PC-9 (cell line): ENCODE data around the gene IER5L.

Experiments used
- CTCF ChIP-seq: fragments of 200-600 bp; sonication (generic); conservative IDR thresholded peaks from 2 replicates; pipeline ENCODE4 v1.6.1; 2017; ENCODE audit warnings: mixed run types, antibody characterized with exemption, mild to moderate bottlenecking, moderate library complexity
- EZH2 ChIP-seq: fragments of 200-600 bp; sonication (generic); IDR thresholded peaks from 2 replicates; pipeline ENCODE4 v1.8.0; 2017; ENCODE audit warnings: antibody characterized with exemption, low read depth

DNA sequence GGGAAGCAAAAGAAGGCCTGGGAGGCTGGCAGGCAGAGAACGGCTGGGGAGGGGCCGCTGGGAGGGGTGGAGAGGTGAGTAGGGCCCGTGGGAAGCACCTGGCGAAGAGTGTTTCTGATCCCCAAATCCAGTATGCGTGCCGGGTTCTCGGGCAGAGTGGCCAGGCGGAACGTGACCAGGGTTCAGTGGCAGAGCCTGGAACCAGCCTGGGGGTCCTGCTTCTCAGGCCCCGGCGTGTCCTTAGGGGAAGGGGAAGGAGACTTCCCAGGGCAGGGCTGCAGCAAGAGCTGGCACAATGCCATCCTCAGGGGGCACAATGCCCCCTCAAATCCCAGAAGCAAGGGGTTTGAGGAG is 25.5 kb upstream of the IER5L start:
- TF ChIP-seq CTCF (no peak), EZH2 (no peak)
